ENCODE results near the gene ADAT3. TPM values are rescaled to one million over a fixed set of nuclear protein-coding genes. Genes with fewer than 3 reads are reported as not detected.

The ADAT3 gene
- total RNA-seq, 1 donor from 2014 or later: 2.4 TPM

GRCh38 chr19:1911098-1911497 is 5.9 kb downstream of the ADAT3 start:
- Mint-ChIP-seq H3K27me3 (ENCODE audit: insufficient read depth, low read depth) (peaks cover 4% of the 10 kb centered on the region), H3K36me3 (peaks cover 6% of the 10 kb centered on the region), H3K4me1 (peaks cover 4% of the 10 kb centered on the region), H3K9me3 (no peaks in the 10 kb centered on the region), H3K4me3 (no peak overlapping the region), H3K27ac (no peak overlapping the region)
- no peak overlapping the region for H3K9ac ChIP-seq
- no peak overlapping the region for H2AFZ ChIP-seq (replicated peaks)
- no peaks in the 10 kb centered on the region for H3K9me3 ChIP-seq (ENCODE audit: low read depth)
- H3K4me2 ChIP-seq: no peak overlapping the region
- DNase-seq (ENCODE audit: low spot score): no peak
- no peaks in the 10 kb centered on the region for H3K27me3 ChIP-seq
- peaks cover 90% of the 10 kb centered on the region for H3K79me2 ChIP-seq (ENCODE audit: low read depth)
- no peak overlapping the region for H3K27ac ChIP-seq
- TF ChIP-seq EZH2 (IDR thresholded peaks at IDR 0.05) (no peak), EZH2phosphoT487 (IDR thresholded peaks at IDR 0.05) (no peak)
- TF ChIP-seq, protein P1, sequence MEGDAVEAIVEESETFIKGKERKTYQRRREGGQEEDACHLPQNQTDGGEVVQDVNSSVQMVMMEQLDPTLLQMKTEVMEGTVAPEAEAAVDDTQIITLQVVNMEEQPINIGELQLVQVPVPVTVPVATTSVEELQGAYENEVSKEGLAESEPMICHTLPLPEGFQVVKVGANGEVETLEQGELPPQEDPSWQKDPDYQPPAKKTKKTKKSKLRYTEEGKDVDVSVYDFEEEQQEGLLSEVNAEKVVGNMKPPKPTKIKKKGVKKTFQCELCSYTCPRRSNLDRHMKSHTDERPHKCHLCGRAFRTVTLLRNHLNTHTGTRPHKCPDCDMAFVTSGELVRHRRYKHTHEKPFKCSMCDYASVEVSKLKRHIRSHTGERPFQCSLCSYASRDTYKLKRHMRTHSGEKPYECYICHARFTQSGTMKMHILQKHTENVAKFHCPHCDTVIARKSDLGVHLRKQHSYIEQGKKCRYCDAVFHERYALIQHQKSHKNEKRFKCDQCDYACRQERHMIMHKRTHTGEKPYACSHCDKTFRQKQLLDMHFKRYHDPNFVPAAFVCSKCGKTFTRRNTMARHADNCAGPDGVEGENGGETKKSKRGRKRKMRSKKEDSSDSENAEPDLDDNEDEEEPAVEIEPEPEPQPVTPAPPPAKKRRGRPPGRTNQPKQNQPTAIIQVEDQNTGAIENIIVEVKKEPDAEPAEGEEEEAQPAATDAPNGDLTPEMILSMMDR (IDR thresholded peaks at IDR 0.05): no peak
- H4K20me1 ChIP-seq (ENCODE audit: low read depth): peaks cover 78% of the 10 kb centered on the region
- H3K4me1 ChIP-seq: peaks cover under 1% of the 10 kb centered on the region
- no peak overlapping the region for H3K4me3 ChIP-seq
- peaks cover 5% of the 10 kb centered on the region for H3F3A ChIP-seq (ENCODE audit: low read depth)
- no peaks in the 10 kb centered on the region for H3K36me3 ChIP-seq

DNA sequence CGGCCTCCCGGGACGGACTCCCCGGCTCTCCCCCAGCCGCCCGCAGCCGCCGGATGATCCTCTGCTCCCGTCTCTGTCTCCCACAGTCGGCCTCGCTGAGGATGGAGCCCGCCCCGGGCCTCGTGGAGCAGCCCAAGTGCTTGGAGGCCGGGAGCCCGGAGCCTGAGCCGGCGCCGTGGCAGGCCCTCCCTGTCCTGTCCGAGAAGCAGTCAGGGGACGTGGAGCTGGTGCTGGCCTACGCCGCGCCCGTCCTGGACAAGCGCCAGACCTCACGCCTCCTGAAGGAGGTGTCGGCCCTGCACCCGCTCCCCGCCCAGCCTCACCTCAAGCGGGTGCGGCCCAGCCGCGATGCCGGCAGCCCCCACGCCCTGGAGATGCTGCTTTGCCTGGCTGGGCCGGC is 6.8 kb downstream of the ADAT3 start:
- DNase-seq (ENCODE audit: low spot score): no peak
- Mint-ChIP-seq H3K4me1 (peaks cover 4% of the 10 kb centered on the region), H3K27me3 (ENCODE audit: insufficient read depth, low read depth) (peaks cover 4% of the 10 kb centered on the region), H3K36me3 (peaks cover 6% of the 10 kb centered on the region), H3K4me3 (no peak overlapping the region), H3K27ac (no peak overlapping the region), H3K9me3 (no peaks in the 10 kb centered on the region)
- Histone ChIP-seq H3K4me2 (no peak overlapping the region), H2AFZ (replicated peaks) (no peak overlapping the region), H3K36me3 (no peaks in the 10 kb centered on the region), H3K4me3 (no peak overlapping the region), H3K9me3 (ENCODE audit: low read depth) (no peaks in the 10 kb centered on the region), H3K4me1 (no peaks in the 10 kb centered on the region), H3K27me3 (no peaks in the 10 kb centered on the region), H4K20me1 (ENCODE audit: low read depth) (peaks cover 77% of the 10 kb centered on the region), H3K79me2 (ENCODE audit: low read depth) (peaks cover 81% of the 10 kb centered on the region), H3F3A (ENCODE audit: low read depth) (no peaks in the 10 kb centered on the region), H3K9ac (no peak overlapping the region), H3K27ac (no peak overlapping the region)
- TF ChIP-seq, protein P1 (IDR thresholded peaks at IDR 0.05): no peak
- TF ChIP-seq EZH2phosphoT487 (IDR thresholded peaks at IDR 0.05) (no peak), EZH2 (IDR thresholded peaks at IDR 0.05) (no peak)

DNA sequence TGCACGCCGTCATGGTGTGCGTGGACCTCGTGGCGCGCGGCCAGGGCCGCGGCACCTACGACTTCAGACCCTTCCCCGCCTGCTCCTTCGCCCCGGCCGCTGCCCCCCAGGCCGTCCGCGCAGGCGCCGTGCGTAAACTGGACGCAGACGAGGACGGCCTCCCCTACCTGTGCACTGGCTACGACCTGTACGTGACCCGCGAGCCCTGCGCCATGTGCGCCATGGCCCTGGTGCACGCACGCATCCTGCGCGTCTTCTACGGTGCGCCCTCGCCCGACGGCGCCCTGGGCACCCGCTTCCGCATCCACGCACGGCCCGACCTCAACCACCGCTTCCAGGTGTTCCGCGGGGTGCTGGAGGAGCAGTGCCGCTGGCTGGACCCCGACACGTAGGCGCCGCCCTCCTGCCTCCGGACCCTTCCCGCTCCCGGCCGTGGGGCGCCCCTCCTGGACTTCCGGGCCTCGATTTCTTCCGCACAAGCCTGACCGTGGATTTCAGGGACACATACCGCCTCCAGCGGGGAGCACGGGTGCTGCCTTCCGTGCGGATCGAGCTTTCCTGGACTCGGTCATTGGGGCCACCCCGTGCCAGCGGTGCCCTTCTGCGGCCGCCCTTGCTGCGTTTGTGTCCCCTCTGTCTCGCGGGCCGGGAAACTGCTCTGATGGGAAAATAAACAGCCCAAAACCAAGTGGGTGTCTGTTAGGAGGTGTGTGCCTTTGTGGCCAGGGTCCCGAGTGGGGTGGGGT is 7.7 kb downstream of the ADAT3 start:
- Histone ChIP-seq H3K27ac (no peak overlapping the region), H3K9ac (no peak overlapping the region), H3F3A (ENCODE audit: low read depth) (no peaks in the 10 kb centered on the region), H3K9me3 (ENCODE audit: low read depth) (no peaks in the 10 kb centered on the region), H3K4me2 (no peak overlapping the region), H3K36me3 (no peaks in the 10 kb centered on the region), H4K20me1 (ENCODE audit: low read depth) (peaks cover 68% of the 10 kb centered on the region), H2AFZ (replicated peaks) (no peak overlapping the region), H3K79me2 (ENCODE audit: low read depth) (peaks cover 72% of the 10 kb centered on the region), H3K27me3 (no peaks in the 10 kb centered on the region), H3K4me1 (no peaks in the 10 kb centered on the region), H3K4me3 (no peak overlapping the region)
- H3K36me3 Mint-ChIP-seq: peaks cover 10% of the 10 kb centered on the region
- no peak overlapping the region for H3K27ac Mint-ChIP-seq
- peaks cover 4% of the 10 kb centered on the region for H3K4me1 Mint-ChIP-seq
- peaks cover 4% of the 10 kb centered on the region for H3K27me3 Mint-ChIP-seq (ENCODE audit: insufficient read depth, low read depth)
- TF ChIP-seq, protein P1 (IDR thresholded peaks at IDR 0.05): no peak
- TF ChIP-seq EZH2 (IDR thresholded peaks at IDR 0.05) (no peak), EZH2phosphoT487 (IDR thresholded peaks at IDR 0.05) (no peak)
- no peak for DNase-seq (ENCODE audit: low spot score)
- H3K4me3 Mint-ChIP-seq: no peak overlapping the region
- H3K9me3 Mint-ChIP-seq: no peaks in the 10 kb centered on the region
